GM19328 (cell line): ENCODE results near the gene SCN11A.

ENCODE experiments used
- ATAC-seq: cut with Tn5 transposase; IDR thresholded peaks from one replicate; pipeline ENCODE4 v1.9.1; 2021; ENCODE audit warnings: mild to moderate bottlenecking, moderate library complexity; ENCODE audit not compliant: unreplicated experiment

SCN11A gene

DNA sequence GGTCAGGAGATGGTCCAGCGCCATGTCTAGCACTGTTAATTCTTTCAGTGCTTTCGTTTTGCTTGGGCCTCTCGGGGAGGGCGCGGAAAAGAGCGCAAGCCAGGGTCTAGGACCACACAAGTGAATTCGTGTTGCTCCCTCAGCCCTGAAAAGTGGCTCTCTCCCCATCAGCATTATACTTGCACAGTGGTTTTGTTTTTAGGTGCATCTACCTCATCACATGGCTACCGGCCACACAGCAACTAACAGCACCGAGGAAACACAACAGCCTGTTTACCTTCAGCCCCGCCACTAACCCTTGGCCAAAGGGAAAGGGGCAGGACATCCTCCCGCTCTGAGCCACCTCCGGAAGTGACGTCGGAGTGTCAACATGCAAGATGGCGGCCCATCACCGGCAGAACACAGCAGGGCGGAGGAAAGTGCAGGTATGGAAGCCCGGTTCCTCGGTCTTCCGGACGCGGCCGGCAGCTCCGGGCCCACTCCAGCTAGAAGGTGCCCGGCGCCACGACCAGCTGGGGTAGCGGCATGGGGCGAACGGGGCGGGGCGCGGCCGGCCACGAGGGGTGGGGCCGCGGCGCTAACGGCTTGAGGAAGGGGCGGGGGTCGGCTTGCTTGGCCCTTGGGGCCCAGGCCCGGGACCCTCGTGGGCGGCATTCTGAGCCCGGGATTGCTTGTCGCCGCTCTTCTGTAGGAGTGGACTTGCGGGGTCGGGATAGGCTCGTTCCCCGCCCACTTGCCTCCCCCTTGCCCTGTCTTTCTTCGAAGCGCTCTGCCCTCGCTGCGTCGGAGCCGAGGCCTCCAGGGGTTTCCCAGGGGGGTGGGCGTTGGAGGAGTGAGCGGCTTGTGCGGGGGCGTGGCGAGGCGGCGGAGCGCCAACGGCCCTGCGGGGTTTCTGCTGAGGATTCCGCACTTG is at the start of gene SCN11A, which contains the start of gene WDR48:
Gene SCN11A (minus strand): TSS at position 296 of the 913 bp plus-strand sequence. CDS start 101,582 bp downstream, outside the sequence.
Gene WDR48 (plus strand): TSS at position 368 of the 913 bp plus-strand sequence. CDS start 10 bp downstream, at position 378.
- ATAC-seq, result peak; percentile 98

DNA sequence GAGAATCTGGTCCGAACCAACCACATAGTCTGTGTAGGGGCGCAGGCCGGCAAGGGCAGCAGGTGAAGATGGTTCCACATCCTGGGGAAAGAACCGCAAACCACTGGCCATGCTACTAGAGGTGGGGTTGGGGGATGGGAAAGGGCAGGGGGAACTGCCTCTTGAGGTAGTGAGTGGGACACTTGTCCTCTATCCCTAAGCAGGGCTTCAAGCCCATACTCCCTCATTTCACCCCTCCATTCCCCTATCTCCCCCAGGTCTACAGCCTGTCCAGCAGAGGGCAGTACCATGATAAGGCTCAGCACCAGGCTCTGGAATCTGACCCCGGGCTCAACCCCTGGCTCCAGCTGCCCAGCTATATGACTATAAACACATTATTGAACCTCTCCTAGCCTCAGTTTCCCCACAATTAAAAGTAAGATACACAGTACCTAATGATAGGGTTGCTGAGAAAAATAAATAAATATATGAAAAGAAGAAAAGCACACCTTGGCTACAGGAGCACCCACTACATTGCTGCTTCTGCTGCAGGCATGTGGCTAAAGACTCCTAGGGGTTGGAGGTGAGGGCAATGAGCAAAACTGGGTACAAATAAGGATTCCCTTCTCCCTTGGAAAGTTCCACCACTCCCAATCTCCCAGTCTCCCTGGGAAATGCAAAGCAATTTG is 49.4 kb upstream of the SCN11A start:
- ATAC-seq, result no peak

DNA sequence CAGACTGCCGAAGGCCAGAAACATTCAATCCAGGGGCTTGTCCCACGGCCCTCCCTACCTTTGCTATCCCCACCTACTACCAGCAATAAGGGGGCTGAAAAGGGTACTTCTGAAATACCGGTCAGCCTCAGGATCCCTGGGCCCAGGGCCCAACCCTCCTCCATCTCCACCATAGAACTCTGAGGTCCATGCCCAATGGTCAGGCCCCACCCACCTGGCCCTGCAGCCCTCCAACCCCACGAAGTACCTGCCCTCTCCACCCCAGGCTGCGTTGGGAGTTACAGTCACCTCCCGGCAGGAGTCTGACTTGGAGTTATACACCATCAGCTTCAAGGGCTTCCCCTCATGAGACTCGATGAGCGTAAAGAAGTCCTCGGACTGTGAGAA is 48.7 kb upstream of the SCN11A start:
- no peak for ATAC-seq

DNA sequence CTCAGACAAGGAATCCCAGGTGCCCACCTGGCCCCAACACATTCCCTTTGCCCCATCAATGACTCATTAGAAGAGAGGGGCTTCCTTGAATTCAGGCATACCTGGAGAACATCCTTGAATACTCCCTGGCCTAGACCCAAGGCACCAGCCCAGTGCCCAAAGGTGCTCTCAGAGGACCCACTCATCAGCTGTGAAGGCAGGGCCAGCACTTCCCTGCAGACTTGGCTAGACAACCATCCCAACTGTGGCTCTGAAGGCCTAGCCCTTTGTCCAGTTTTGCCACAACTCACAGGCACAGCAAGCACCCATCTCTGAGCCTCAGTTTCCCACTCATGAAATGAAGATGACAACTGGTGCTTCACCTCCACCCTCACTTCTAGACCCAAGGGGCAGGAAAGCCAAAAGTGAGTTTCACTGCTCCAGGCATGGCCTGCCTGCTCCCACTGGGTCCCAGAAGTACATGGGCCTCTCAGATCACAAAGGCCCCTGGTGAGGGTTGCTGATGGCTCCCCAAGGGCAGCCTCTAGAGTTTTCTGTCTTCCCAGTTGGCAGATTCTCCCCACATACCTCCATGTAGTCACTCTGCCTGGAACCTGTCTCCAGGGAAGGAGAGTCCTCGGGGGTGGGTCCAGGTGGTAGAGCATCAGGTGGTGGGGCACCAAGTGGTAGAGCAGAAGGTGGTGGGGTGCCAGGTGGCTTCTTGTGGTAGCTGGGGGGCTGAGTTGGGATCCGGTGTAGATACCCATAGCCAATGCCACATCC is 48.2 kb upstream of the SCN11A start:
- no peak for ATAC-seq

DNA sequence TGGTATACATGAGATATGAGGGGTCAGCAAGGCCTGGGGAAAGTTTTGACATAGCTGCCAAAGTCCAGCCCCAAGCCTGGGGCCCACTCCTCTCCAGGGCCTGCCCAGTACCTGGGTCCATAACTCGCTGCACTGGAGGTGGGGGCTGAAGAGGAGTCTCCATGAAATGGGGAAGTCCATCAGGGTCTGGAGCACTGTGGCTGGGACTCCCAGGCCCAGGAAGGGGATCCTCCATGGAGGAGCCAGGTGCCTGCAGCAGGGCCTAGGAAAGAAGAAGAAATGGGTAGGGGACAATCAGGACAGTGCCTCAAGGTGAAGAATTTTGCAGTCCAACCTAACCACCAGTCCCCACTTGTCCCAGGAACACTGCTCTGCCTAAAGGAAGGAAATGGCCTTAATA is 47.5 kb upstream of the SCN11A start:
- ATAC-seq, result no peak

DNA sequence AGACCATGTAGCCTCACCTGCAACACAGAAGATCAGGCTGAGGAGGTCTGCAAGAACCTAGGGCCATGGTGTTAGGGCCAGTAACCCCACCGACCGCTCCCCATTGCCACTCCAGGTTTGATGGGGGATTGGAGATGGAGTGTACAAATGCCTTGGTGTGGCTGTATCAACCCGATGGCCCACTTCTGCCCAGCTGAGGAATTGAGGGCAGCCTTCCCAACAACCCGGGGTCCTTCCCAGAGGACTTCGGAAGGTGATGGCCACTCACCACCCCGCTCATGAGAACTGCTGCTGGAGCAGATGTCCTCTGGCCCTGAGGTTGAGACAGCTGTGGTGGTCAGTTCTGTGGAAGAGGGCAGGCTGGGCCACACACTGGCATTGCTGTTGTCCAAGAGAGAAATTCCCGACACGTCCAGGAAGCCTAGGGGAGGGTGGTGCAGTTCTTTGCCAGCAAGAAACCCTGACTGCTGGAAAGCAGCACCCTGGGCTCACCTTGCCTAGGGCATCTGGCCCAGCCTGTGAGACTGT is 46.8 kb upstream of the SCN11A start:
- no peak for ATAC-seq

DNA sequence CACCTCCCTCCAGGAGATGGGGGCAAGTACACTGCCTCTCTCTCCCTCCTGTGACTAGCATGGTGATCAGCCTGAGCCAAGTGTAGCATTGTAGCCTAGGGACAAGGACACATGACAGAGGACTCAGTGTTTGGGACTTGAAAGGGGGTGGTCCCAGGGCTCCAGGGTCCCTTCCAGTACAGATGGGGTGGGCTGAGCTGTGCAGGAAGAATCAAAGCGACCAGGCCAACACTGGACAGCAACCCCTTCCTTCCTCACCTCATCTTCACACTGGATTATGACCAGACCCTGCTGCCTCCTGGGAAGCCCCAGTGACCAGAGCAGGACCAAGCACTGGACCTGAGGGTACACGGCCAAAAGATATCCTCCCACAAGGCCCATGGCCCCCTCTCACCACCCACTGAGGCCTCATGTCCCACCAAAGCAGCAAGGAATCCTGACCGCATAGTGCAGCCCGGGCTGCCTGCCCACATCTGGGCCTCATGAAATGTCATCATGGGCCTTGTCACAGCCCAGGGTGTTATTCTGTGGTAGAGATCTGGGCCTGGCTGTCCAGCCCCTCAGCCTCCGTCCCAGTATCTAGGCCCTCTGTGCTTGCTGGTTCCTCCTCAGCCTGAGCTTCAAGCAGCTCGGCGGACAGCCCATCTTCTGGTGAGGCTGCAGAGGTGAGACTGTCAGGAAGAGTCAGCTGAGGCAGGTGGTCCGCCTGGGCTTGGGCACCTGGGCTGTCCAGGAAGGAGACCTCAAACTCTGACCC is 46.1 kb upstream of the SCN11A start:
- ATAC-seq, result no peak

DNA sequence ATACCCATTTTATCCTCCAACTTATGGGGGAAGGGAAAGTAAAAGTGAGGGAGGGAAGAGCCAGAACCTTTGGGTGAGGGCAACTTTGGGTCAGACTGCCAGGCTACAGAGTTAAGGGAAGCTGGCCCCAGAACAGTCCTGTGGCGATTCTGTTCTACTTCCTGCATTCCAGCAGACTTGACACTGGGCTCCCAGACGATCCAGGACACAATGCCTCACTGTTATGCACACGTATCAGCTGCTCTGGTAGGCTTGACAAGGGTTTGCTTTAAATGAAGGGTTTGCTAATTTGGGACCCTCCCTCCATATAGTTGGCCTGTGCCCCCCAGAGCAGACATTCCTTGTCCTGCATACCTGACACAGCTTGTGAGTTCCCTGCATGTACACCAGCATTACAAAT is 45.0 kb upstream of the SCN11A start:
- ATAC-seq, result no peak

DNA sequence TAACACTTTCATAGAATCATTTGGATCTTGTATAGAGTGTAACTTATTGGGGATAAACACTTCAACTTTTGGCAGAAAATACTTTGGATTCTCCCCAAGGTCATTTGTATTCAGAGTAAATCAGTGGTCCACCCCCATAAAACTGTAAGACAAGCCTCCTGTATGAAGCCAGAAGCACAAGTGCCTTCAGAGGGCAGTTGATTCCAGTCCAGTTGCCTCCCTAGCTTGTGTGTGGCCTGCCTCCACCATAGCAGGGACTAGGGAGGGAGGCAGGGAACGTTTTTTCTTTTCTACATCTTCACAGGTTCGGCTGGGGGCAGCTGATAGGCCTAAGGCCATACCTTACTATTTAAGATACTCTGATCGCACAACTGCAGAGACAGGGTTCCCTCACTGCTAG is 44.0 kb upstream of the SCN11A start:
- ATAC-seq, result no peak

DNA sequence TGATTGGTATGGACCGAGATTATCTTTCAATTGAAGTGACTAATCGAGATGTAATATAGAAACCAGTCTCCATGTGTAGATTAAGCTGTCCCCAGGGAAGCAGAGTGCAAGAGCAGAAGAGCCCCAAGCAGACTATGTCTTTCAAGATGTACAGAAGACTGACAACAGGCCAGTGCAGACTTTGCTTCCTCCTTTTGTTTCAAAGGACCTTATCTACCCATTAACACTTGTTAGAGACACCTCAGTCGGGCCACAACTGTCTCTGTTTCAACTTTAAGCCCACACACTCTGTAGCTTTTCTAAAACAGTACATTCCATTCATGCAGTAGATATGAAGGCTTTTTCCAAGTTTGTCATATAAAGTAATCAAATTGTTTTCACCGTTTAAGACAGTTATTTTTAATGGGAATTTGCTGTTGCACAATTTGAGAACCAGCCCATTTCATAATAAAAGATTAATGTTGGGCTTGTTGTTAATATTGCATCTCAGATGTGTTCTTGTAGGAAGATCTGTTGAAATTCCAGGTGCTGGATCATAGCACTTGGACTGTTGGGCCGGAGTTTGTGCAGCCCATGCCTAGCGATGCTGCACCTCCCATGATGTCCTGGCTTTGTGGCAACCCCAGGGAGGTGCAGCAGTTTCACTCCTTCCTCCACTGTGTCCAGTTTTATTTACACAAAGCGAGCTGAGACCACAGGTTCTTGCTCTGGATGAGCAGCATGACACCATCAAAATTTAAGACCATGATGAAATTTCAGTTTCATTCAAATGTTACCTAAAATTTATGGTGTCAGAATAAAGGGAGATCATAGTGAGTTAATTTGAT is 43.3 kb upstream of the SCN11A start:
- ATAC-seq, result no peak

DNA sequence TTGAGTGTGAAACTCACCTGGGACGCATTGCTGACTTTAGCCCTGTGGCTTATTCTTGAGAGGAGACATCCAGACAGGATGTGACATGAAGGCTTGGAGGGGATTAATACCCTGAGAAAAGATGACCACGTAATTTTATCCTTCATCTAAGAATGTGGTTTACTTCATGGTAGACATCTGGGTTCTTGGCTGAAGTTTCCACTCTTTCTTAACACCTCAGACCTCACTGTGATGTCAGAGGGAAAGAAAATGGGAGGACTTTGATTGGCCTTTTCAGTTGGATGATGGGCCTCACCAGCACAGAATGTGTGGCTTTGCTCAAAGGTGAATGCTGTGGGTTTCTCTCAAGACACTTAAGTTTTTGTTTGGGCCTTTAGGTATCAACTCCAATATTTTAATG is 39.2 kb upstream of the SCN11A start:
- ATAC-seq, result no peak

DNA sequence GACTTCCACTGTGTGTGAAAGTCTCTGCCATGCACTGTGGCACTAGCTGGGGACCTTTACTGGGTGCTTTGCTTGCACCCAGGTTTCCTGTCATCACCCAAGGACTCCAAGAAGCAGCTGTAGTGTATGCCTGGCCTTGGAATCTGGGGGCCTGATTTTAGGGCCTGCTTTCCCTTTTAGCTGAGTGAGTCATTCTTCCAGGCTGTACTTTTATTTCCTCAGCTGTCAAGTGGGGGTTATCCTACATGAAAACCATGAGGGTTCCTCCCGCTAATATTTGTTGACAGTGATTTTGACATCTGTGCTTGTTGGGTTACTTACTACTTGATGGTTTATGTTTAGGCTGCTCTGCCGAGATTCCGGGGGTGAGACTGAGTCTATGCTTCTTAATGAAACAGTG is 37.1 kb upstream of the SCN11A start:
- ATAC-seq, result no peak

DNA sequence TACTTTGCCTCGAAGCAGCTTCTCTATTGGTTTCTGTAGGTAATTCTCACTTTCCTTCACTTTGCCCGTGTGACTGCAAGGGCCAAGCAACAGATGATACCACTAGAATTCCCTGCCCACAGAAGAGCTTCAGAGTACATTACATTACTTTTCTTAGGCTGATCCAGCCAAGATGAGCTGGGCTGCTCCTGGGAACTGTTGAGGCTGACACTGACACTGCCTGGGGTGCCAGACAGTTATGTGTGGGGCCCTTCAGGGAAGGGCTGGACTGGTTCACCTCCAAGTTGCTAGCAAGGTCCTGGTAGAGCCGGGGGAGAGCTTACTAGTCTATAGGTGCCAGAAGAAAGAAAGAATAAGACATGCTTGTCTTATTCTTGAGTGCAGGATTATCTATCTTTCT is 36.7 kb upstream of the SCN11A start:
- ATAC-seq, result no peak

DNA sequence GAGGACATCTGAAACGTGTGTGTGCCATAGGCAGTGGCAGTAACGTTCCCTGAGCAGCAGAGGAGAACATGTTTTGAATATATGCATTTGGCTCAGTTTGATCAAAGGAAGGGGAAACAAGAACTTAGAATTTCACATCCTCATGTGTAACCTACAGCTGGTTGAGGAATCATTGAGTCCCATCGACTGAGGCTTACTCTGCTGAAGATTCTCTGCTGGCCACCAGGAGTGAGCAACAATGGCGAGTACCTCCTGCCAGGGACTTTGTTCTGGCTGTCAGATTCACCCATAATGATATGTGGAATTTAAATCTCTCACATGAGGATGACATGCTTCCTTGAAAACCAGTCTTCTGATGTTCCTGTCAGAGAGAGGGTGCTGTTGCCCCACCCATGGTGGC is 34.4 kb upstream of the SCN11A start:
- ATAC-seq, result peak; percentile 55

DNA sequence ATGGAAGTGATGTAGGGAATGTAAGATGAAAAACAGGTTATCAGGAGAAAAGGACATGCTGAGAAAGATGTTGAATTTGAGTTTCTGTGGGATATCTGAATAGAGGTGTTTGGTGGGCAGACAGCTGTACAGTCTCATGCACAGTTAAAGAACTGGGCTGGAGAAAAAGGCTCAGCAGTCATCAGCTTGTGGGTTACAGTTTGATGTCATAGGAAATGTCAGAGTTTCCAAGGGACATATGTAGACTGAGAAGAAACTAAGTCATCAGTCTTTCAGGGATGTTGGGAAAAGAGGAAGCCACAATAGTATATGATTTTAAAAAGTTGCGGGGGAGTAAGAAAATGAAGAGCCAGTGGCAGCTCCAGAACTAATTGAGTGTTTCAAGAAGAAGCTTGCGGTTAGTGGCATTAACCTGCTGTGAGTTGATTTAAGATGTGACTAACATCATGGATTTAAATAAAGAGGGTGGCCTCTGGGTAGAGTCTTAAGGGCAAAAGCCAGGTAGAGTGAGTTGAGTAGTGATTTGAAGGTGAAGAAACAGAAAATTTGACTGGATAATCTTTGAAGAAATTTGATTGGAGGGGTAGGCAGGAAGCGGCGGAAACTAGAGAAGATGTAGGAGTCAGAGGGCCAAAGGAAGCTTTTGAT is 31.0 kb upstream of the SCN11A start:
- no peak for ATAC-seq

DNA sequence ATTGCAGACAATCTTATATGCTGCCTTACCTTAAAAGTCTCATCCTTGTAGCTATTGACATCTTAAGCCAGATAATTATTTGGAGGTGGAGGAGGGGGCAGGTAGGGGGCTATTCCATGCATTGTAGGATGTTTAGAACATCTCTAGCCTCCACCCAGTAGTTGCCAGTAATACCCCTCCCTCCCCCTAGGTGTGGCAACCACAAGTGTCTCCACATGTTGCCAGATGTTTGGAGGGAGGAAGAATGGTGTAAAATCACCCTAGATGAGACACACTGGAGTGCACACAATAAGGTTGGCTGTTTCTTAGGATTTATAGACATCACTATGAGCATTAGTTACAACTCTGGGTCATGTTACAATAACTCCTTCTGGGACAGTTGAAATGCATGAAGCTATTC is 28.3 kb upstream of the SCN11A start:
- no peak for ATAC-seq

DNA sequence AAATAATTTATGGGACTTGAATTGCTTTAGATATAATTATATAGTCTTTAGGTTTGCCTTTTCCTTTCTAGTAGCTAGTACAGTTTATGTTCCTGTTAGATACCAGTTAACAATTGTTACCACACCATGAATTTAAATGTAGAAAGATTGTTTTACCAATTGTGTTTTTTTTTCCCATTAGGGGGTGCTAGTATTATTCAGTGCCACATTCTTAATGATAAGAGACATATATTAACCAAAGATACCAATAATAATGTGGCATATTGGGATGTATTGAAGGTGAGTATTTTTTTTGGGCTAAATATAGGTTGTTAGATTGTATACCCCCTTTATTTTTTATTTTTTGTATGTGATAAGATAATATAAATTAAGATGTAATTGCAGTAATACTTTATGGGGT is 27.8 kb upstream of the SCN11A start:
- ATAC-seq, result no peak

DNA sequence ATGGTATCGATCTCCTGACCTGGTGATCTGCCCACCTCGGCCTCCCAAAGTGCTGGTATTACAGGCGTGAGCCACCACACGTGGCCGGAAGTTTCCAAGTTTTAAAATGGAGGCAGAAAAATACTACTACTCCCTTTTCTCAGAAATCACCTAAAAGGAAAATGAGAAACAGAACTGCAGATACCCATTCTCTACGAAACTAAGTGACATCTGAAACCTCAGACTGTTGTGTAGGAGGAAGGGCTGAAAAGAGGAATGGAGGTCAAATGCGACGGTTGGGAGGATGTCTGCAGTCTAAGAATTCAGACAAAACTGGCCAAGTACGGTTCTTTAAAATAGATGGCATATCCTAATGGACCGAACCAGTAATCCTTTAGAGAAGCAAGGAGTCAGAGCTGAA is 24.2 kb upstream of the SCN11A start:
- ATAC-seq, result no peak

DNA sequence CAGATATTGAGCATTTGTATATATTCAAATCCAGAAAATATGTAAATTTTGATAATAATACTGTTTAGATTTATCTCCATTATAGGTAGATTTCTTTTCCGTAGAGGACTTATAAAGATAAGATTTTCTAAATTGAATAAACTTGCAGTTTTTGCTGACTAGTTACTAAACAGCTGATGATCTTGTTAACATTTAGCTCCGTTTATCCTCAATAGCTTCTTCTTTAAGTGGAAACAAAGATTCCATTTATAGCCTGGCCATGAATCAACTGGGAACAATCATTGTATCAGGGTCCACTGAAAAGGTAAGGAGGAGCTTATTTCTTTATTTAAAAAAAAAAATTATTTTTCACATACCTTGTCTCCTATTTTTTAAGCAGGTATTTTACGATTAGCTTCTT is 16.8 kb upstream of the SCN11A start:
- ATAC-seq, result no peak
